Activated gamma-delta T cell treated with Interleukin-2 at 50 U/mL for 16 hours (primary cell): ENCODE data around the gene ZNF697.

Experiments used
- DNase-seq: peaks from one replicate; pipeline ENCODE4 v3.0.0-alpha.2; 2020

The ZNF697 gene

DNA sequence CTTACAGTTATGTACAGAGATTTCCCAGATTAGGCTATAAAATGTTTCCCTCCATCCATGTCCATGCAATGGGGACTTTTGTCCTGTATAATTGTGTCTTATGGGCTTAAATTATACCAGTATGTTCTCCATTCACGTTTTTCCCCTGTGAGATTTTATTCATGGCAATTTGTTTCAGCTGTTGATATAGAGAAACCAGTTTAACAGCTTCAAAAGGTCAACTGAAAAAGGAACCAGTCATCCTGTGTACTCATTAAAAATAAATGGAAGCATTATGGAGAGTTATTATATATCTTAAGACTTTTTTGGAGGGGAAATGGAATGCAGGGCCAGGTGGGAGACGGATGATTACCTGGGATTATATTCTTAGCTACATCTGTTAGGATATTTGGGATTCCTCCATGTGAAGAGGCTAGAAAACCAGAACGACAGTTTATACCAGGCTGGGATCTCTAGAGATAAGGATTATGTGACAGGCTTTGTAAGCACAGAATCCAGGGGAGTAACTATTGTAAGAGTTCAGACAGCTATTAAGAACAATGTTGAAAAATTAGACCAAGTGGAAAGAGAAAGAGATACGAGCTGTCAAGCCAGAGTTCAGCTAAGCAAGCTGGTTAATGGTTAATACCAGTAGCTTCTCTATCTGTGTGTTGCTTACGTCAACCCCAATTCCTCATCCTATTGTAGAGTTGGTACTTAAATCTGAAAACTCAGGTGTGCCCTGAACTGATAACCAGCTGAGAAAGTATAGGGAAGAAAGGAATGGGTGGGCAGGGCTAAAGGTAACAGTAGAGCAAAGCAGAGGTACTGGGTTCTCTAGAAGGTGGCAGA lies 12.4 kb upstream of the ZNF697 start:
- DNase-seq: no peak

GRCh38 chr1:119659628-119660027 lies 11.6 kb upstream of the ZNF697 start:
- no peak for DNase-seq

- no peak for DNase-seq
Measured at GRCh38 chr1:119656410-119656955, 8.4 kb upstream of the ZNF697 start.

GRCh38 chr1:119655154-119655553 lies 7.1 kb upstream of the ZNF697 start:
- DNase-seq: no peak

DNA sequence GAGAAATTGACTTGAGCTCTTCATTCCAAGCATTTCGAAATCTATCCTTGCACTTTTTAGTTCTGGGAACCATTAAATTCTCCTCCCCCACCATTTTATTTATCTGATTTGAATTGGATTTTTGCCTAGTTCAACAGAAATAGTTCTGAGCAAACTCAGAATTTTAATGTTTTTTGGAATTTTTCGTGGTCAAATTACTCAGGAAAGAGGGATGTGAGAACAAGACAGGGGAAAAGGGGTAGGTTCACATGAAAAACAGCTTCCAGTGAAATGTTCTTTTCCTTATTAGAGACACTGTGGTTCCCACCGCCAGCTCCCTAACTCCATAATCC lies 5.7 kb upstream of the ZNF697 start:
- DNase-seq: no peak

GRCh38 chr1:119653135-119653838 lies 5.2 kb upstream of the ZNF697 start:
- DNase-seq: no peak

- DNase-seq: no peak
Measured at GRCh38 chr1:119652587-119652986, 4.5 kb upstream of the ZNF697 start.

- no peak for DNase-seq
Measured at GRCh38 chr1:119651641-119652040, 3.6 kb upstream of the ZNF697 start.

DNA sequence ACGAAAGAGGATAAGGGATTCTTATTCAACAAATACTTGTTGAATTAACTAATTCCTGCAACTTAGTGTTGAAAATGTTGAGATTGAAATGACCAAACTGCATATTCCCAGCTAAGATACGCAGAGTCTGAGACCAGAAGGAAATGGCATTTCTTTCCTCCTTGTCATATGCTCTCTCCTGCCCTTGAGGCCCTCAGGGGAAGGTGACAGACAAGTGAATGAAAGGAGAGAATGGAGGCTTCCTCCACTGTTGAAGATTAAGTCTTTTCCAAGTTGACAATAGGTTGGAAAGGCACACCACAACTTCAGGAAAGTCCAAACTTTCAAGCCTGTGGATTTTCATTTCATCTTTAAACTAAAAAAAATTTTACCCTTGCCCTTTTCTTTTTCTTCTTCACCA lies 3.1 kb upstream of the ZNF697 start:
- DNase-seq: no peak

GRCh38 chr1:119648620-119649004 lies 546 bp upstream of the ZNF697 start:
- DNase-seq: no peak

DNA sequence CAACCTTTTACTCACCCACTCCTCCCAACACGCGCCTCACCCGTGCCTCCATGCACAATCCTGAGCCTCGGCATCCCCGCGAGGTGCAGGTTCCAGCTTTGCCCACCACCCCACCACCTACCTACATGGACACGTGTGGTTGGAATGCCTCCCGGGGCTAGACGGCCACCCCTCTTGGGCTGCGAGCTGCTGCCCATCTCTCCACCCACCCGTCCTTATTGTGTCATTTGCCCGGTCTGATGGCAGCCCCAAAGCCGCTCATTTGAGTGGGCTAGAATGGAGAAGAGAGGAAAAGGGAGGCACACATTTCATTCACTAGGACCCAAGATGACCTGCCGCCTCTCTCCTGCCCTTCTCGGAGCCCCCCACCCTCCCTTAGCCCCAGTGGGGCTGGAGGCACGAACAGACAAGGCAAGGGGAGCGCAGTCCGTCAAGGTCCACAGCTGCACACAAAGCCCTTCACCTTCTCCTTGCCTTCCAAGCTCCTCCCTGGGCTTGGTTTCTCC lies 785 bp downstream of the ZNF697 start:
- no peak for DNase-seq

DNA sequence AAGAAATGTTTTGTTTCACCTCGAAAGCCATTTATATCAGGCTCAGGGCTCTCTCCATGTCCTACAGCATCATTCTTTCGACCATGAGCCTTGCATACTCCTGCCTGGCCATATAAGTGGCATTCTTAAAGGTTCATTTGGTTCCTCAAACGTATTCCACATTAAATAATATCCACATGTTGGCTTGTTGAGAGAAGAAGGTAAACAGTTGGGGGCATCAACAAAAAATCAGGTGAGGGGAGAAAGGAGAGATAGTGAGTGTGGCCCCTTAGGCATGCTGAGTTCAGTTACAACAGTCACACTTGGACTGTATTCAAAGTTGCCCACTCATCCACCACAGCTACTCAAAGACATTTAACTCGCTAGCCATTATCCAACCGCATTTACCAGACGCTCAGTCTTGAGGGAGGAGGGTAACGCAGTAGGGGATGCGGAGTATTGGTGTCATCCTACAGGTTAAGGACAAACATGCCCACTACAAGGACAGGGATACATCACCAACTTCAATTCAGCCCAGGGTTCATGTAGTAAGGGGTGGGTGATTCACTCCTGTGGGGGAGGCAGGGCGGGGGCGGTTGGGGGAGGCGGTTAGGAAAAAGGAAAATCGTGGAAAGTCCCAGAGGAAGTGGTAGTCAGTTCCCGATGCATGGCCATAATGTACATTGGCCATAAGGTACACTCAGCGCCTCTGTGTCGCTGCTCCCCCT lies 1.4 kb downstream of the ZNF697 start:
- DNase-seq: no peak

DNA sequence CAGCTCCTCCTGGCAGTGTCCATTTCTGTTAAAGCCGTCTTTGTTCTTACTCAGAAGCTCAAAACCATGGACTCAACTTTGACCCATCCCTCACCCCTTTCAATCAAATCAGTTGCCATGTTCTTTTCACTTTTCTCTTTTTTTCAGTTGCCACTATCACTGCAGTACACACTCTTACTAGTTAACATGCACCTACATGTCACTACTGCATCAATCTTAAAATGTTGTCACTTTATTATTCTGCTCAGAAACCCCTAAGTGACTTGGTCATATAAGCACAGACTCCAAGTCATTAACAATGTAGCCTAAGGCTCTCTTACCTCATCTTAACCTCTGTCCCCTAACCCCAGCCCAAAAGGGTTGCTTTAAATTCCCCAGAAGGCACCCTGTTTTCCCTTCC lies 9.0 kb downstream of the ZNF697 start:
- DNase-seq: no peak

DNA sequence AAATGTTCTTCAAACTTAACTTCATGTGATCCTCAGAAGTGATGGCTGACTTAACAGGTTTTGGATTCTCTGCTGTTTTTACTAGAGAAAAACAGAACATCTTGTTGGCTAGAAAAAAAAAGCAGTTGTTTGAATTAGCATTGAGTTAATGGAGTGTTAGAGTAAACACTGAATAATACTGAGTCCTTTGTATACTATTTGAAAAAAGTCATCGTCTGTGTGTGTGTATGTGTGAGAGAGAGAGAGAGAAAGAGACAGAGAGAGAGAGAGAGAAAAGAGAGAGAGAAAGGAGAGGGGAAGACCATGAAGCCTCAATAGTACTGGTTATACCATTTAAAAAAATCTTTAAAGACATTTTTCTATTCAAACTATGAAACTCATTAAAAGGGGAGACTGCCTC lies 10.4 kb downstream of the ZNF697 start:
- no peak for DNase-seq

GRCh38 chr1:119636491-119637089 lies 11.5 kb downstream of the ZNF697 start:
- no peak for DNase-seq

GRCh38 chr1:119635811-119636390 lies 12.2 kb downstream of the ZNF697 start:
- no peak for DNase-seq

DNA sequence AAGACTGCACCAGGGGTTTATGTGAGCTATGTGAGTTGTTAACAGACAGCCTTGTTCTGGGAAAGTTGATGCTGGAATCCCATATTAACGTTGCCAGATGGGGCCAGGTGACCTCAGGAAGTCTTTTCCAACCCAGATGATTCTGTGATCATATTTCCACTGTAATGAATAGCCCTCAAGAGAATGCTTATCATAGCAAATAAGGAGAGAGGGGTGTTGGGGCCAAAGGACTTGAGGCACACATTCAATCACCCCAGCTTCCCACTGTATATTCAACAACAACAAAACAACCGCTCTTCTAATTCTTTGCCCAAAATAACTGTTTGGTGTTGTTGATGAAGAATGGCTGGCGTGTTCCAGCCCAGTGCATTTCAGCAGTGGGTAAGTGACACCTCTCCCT lies 14.1 kb downstream of the ZNF697 start:
- DNase-seq: no peak

- no peak for DNase-seq
Measured at GRCh38 chr1:119633575-119633974, 14.5 kb downstream of the ZNF697 start.

- no peak for DNase-seq
Measured at GRCh38 chr1:119632841-119633240, 15.2 kb downstream of the ZNF697 start.

DNA sequence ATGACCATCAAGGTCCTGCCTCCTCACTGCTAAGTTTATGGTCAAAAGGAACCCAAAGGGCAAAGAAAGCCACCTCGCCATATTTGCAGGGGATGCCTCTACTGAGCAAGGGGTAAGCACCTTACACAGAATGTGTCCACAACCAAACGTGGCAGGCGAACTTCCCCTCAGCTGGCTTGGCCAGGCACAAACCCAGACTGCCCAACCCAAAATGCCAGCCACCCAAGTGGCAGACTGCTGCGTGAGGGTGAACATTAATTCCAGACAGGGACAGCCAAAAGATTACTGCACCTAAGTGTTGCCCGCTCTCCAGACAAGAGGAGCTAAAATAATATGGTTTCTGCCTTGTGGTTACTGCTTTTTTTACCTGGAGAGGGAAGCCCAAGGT lies 16.0 kb downstream of the ZNF697 start:
- DNase-seq: no peak

DNA sequence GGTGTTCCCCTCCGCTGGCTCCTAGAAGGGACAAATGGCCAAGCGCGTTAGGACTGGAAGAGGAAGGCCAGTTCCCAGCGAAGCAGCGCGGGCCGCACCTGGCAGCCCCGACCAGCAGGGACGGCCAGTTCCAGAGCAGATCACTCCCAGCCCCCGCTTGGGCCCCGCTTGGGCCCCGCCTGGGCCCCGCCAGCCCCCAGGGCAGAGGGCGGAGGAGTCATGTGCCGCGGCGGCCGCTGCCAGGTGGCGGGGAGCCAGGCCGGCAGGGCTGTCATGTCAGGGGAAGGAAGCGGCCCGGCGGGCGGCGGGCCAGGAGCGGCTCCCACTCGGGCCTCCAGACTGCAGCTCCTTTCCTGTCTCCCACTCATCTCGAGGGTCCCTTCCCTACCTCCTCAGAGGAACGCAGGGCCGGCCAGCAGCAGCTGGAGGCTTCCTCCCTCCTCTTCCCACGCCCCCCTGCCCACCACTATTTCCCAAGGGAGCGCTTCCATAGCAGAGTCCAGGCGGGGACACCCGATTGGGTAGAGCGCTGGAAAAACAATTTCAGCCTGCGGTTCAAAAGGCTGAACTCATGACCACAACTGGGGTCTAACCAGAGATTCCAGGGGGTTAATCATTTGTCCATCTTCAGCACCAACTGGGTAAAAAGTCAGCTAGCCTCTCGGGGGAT lies 16.5 kb downstream of the ZNF697 start:
- DNase-seq: no peak

DNA sequence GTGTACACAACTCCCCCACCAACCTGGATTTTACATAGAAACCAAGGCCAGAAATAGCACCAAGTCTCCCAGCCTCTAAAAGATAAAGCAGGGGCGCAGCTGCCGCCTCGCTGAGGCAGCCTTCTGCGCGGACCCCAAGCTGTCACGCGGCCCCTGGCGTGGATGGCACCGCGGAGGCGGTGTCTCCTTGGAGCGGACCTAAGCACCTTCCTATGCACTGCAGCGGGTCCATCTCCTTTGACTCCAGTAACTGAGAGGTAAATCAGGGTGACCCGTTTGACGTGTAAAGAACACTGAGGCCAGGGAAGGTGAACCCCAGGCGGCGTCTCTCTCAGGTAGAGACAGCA lies 17.0 kb downstream of the ZNF697 start:
- no peak for DNase-seq
